ENCODE measurements around the gene HMCN2. TPM values are rescaled to one million over a fixed set of nuclear protein-coding genes. Genes with fewer than 3 reads are reported as not detected.
"Not testable (repeated sequence)": the region's sequence is repeated elsewhere in the genome, so short reads cannot be mapped to it uniquely, and the experiment has no call there.

Gene HMCN2
- total and polyA plus RNA-seq, 5 donors from 2014 or later, result not detected

DNA sequence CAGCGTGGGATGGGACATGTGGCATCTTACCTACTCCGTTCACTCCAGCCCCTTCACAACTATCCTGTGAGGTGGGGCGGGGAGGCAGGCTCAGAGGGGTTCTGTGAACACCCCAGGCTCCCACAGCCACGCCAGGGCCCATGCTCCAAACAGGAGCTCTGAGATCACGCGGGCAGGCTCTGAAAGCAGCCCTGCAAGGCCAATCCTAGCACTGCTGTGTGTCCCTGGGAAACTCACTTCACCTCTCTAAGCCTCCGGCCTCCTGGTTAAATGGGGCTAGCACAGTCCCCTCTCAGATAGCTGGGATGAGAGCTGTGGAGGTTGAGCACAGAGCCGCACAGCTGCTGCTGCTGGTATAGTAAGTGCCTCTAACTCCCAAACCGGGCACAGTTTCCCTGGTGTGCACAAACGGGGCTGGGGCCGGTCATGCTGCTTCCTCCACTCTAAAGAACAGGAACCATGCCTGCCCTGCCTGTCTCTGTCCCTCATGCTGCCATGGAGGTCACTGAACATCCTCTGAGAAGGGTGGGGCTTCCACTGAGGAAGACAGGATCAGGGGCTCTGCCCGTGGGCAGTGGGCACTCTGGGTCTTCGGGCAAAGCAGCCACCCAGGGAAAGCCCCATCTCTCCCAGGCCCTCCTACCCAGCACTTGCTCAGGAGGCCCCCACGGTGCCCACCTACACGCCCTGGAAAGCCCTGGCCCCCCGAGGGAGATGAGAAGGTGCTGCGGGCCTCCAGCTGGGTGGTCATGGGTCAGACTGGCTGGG, 166.2 kb downstream of the HMCN2 start:
- H3K27me3 ChIP-seq (ENCODE audit: control insufficient read depth, insufficient read depth, low read length), result no peaks in the 10 kb centered on the region
- peaks cover 0 to 7% of the 10 kb centered on the region in 2 experiments for H3K9me3 ChIP-seq (ENCODE audit: control insufficient read depth in 2 of 2, low read length in 2 of 2)
- H3K36me3 ChIP-seq (ENCODE audit: control insufficient read depth, insufficient read depth, low read length), result no peaks in the 10 kb centered on the region
- no peak for ATAC-seq (ENCODE audit: low read depth in 2 of 2)
- H3K27ac ChIP-seq (ENCODE audit: insufficient read depth, low read length, poor library complexity, severe bottlenecking), result no peak overlapping the region
- peaks cover 10% of the 10 kb centered on the region for H3K4me1 ChIP-seq (ENCODE audit: control insufficient read depth, insufficient read depth, low read length, poor library complexity, severe bottlenecking)
- Mint-ChIP-seq H3K27ac (no peak overlapping the region), H3K9me3 (peaks cover 0 to 3% (median 0%) of the 10 kb centered on the region in 7 donors), H3K4me3 (no peak overlapping the region), H3K27me3 (peaks cover 25% of the 10 kb centered on the region), H3K36me3 (no peaks in the 10 kb centered on the region), H3K4me1 (peaks cover 0 to 12% (median 0%) of the 10 kb centered on the region in 4 donors)
- H3K4me3 ChIP-seq (ENCODE audit: low read depth, low read length), result no peak overlapping the region
- no peak for DNase-seq

DNA sequence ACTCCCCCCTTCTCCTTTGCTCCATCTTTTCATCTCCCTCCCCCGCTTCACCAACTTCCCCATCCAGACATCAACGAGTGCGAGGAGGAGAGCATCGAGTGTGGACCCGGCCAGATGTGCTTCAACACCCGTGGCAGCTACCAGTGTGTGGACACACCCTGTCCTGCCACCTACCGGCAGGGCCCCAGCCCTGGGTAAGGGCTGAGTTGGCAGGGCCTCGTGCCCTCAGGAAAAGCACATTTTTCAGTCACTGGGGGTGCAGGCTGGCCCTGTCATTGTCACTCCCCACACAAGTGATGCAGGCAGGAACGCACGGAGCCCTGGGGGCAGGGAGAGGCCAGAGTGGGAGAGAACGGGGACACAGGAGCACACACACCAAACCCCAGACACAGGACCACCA, 166.8 kb downstream of the HMCN2 start:
- Histone ChIP-seq H3K27me3 (ENCODE audit: control insufficient read depth, insufficient read depth, low read length) (no peaks in the 10 kb centered on the region), H3K4me3 (ENCODE audit: low read depth, low read length) (no peak overlapping the region), H3K9me3 (ENCODE audit: control insufficient read depth in 2 of 2, low read length in 2 of 2) (peaks cover 0 to 7% of the 10 kb centered on the region in 2 experiments), H3K27ac (ENCODE audit: insufficient read depth, low read length, poor library complexity, severe bottlenecking) (no peak overlapping the region), H3K4me1 (ENCODE audit: control insufficient read depth, insufficient read depth, low read length, poor library complexity, severe bottlenecking) (peaks cover 10% of the 10 kb centered on the region), H3K36me3 (ENCODE audit: control insufficient read depth, insufficient read depth, low read length) (no peaks in the 10 kb centered on the region)
- DNase-seq, result no peak
- Mint-ChIP-seq H3K27me3 (peaks cover 30% of the 10 kb centered on the region), H3K9me3 (peaks cover 0 to 3% (median 0%) of the 10 kb centered on the region in 7 donors), H3K36me3 (no peaks in the 10 kb centered on the region), H3K4me3 (peak overlapping the region in 1 of 4 donors; percentile 27), H3K4me1 (peaks cover 0 to 12% (median 0%) of the 10 kb centered on the region in 4 donors), H3K27ac (no peak overlapping the region)
- no peak for ATAC-seq (ENCODE audit: low read depth in 2 of 2)

GRCh38 chr9:130432796-130433167, 167.2 kb downstream of the HMCN2 start:
- no peak for ATAC-seq (ENCODE audit: low read depth in 2 of 2)
- peaks cover 10% of the 10 kb centered on the region for H3K4me1 ChIP-seq (ENCODE audit: control insufficient read depth, insufficient read depth, low read length, poor library complexity, severe bottlenecking)
- H3K4me3 ChIP-seq (ENCODE audit: low read depth, low read length), result no peak overlapping the region
- no peaks in the 10 kb centered on the region for H3K27me3 ChIP-seq (ENCODE audit: control insufficient read depth, insufficient read depth, low read length)
- H3K27me3 Mint-ChIP-seq, result peaks cover 31% of the 10 kb centered on the region
- no peak for DNase-seq
- H3K9me3 Mint-ChIP-seq, result peaks cover 0 to 3% (median 0%) of the 10 kb centered on the region in 7 donors
- no peaks in the 10 kb centered on the region for H3K36me3 ChIP-seq (ENCODE audit: control insufficient read depth, insufficient read depth, low read length)
- no peaks in the 10 kb centered on the region for H3K36me3 Mint-ChIP-seq
- H3K27ac Mint-ChIP-seq, result no peak overlapping the region
- H3K4me3 Mint-ChIP-seq, result peak overlapping the region in 1 of 4 donors; percentile 27
- no peak overlapping the region for H3K27ac ChIP-seq (ENCODE audit: insufficient read depth, low read length, poor library complexity, severe bottlenecking)
- peaks cover 0 to 7% of the 10 kb centered on the region in 2 experiments for H3K9me3 ChIP-seq (ENCODE audit: control insufficient read depth in 2 of 2, low read length in 2 of 2)
- H3K4me1 Mint-ChIP-seq, result peaks cover 0 to 12% (median 0%) of the 10 kb centered on the region in 4 donors

DNA sequence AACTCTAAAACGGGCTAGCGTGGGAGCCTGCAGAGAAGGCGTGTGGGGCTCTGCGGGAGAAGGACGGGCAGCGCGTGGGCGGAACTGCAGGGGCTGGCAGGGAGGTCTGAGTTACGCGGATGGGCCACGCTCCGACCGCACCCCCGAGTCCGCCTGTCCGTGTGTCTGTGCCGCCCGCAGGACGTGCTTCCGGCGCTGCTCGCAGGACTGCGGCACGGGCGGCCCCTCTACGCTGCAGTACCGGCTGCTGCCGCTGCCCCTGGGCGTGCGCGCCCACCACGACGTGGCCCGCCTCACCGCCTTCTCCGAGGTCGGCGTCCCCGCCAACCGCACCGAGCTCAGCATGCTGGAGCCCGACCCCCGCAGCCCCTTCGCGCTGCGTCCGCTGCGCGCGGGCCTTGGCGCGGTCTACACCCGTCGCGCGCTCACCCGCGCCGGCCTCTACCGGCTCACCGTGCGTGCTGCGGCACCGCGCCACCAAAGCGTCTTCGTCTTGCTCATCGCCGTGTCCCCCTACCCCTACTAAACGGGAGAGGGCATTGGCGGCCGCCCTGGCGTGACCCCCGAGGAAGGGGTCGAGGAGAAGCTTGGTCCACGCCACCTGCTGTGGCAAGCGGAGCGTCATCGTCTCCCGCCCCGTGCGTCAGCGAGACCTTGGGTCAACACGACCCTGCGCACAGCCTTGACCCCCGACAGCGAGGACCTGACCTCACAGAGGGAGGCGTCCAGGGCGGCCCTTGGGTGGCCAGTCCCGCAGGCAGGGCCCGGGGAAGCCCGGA, 167.8 kb downstream of the HMCN2 start:
- peaks cover 0 to 7% of the 10 kb centered on the region in 2 experiments for H3K9me3 ChIP-seq (ENCODE audit: control insufficient read depth in 2 of 2, low read length in 2 of 2)
- H3K27ac Mint-ChIP-seq, result no peak overlapping the region
- no peaks in the 10 kb centered on the region for H3K36me3 ChIP-seq (ENCODE audit: control insufficient read depth, insufficient read depth, low read length)
- H3K27me3 ChIP-seq (ENCODE audit: control insufficient read depth, insufficient read depth, low read length), result no peaks in the 10 kb centered on the region
- no peaks in the 10 kb centered on the region for H3K36me3 Mint-ChIP-seq
- peaks cover 10% of the 10 kb centered on the region for H3K4me1 ChIP-seq (ENCODE audit: control insufficient read depth, insufficient read depth, low read length, poor library complexity, severe bottlenecking)
- H3K4me1 Mint-ChIP-seq, result peaks cover 0 to 12% (median 0%) of the 10 kb centered on the region in 4 donors
- H3K4me3 ChIP-seq (ENCODE audit: low read depth, low read length), result no peak overlapping the region
- no peak overlapping the region for H3K27ac ChIP-seq (ENCODE audit: insufficient read depth, low read length, poor library complexity, severe bottlenecking)
- DNase-seq (peak in 2 of 3 donors; percentile 12 to 61), ATAC-seq (ENCODE audit: low read depth in 2 of 2) (peak; percentile 69 to 71)
- peaks cover 0 to 3% (median 0%) of the 10 kb centered on the region in 7 donors for H3K9me3 Mint-ChIP-seq
- no peak overlapping the region for H3K4me3 Mint-ChIP-seq
- H3K27me3 Mint-ChIP-seq, result peaks cover 34% of the 10 kb centered on the region

DNA sequence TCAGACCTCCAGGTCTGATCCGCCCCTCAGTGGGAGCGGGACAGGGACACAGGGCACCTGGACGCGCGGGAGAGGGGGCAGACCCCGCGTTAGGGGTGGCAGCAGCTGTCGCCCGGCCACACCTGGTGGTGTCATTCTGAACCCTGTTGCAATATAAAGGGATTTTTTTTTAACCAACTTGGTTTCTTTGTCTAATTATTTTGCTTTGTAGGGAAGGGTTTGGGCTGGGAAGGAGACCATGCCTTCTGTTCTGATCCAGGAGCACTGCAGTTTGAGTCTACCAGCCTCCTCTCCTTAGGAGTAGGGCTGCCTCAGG, 168.3 kb downstream of the HMCN2 start:
- H3K27me3 ChIP-seq (ENCODE audit: control insufficient read depth, insufficient read depth, low read length), result no peaks in the 10 kb centered on the region
- H3K27me3 Mint-ChIP-seq, result peaks cover 34% of the 10 kb centered on the region

GRCh38 chr9:130434656-130435055, 169.1 kb downstream of the HMCN2 start:
- H3K9me3 Mint-ChIP-seq; H3K4me3 ChIP-seq (ENCODE audit: low read depth, low read length); H3K36me3 ChIP-seq (ENCODE audit: control insufficient read depth, insufficient read depth, low read length); DNase-seq; H3K36me3 Mint-ChIP-seq; H3K4me3 Mint-ChIP-seq; H3K9me3 ChIP-seq (ENCODE audit: control insufficient read depth in 2 of 2, low read length in 2 of 2); H3K27ac Mint-ChIP-seq; H3K27ac ChIP-seq (ENCODE audit: insufficient read depth, low read length, poor library complexity, severe bottlenecking); H3K27me3 ChIP-seq (ENCODE audit: control insufficient read depth, insufficient read depth, low read length); ATAC-seq (ENCODE audit: low read depth in 2 of 2): not testable (repeated sequence)
- Mint-ChIP-seq H3K27me3 (peaks cover 37% of the 10 kb centered on the region), H3K4me1 (peaks cover 0 to 12% (median 0%) of the 10 kb centered on the region in 4 donors)
- peaks cover 10% of the 10 kb centered on the region for H3K4me1 ChIP-seq (ENCODE audit: control insufficient read depth, insufficient read depth, low read length, poor library complexity, severe bottlenecking)

More for the DNA sequence above, 168.3 kb downstream of the HMCN2 start:
- peak overlapping the region in 1 of 3 donors; percentile 86 for H3K27ac Mint-ChIP-seq
- no peaks in the 10 kb centered on the region for H3K36me3 ChIP-seq (ENCODE audit: control insufficient read depth, insufficient read depth, low read length)
- H3K4me3 Mint-ChIP-seq, result no peak overlapping the region
- peaks cover 0 to 7% of the 10 kb centered on the region in 2 experiments for H3K9me3 ChIP-seq (ENCODE audit: control insufficient read depth in 2 of 2, low read length in 2 of 2)
- no peak overlapping the region for H3K27ac ChIP-seq (ENCODE audit: insufficient read depth, low read length, poor library complexity, severe bottlenecking)
- H3K4me1 ChIP-seq (ENCODE audit: control insufficient read depth, insufficient read depth, low read length, poor library complexity, severe bottlenecking), result peaks cover 10% of the 10 kb centered on the region
- peaks cover 0 to 5% (median 0%) of the 10 kb centered on the region in 7 donors for H3K9me3 Mint-ChIP-seq
- no peaks in the 10 kb centered on the region for H3K36me3 Mint-ChIP-seq
- ATAC-seq (ENCODE audit: low read depth in 2 of 2), result no peak
- no peak overlapping the region for H3K4me3 ChIP-seq (ENCODE audit: low read depth, low read length)
- peaks cover 0 to 12% (median 0%) of the 10 kb centered on the region in 4 donors for H3K4me1 Mint-ChIP-seq
- DNase-seq, result no peak

DNA sequence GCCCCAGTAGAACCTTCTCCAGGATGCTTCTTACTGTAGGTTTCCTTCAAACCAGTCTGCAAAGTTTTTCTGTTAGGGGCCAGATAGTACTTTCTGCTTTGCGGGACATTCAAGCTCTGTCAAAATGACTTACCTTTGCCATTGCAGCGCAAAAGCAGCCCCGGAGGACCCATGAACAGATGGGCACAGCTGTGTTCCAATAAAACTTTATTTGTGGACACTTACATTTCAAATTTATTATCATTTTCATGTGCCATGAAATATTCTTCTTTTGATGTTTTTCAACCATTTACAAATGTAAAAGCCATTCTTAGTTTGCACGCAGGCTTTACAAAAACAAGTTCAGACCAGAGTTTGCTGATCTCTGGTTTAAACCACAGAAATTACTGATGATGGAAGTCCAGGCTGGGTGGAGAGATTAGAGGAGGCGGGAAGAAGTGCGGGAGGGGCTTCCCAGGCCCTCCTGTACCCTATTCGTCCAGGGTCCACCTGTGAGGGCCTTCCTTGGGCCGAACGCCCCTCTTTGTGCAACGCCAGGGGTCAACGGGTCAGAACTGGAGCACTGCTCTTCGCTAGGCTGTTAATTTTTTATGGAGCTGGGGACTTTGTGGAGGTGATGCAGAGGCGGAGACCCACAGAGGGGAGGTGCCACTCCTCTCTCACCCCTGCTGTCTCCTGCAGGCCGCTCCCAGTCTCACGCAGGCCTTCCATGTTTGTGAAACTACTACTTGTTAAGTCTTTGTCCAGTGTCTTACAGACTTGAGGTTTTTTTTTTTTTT, 171.6 kb downstream of the HMCN2 start:
- H3K27me3 ChIP-seq (ENCODE audit: control insufficient read depth, insufficient read depth, low read length), result no peaks in the 10 kb centered on the region
- no peaks in the 10 kb centered on the region for H3K36me3 ChIP-seq (ENCODE audit: control insufficient read depth, insufficient read depth, low read length)
- H3K4me3 ChIP-seq (ENCODE audit: low read depth, low read length), result no peak overlapping the region
- peaks cover 3% of the 10 kb centered on the region for H3K36me3 Mint-ChIP-seq
- peaks cover 7 to 8% of the 10 kb centered on the region in 2 experiments for H3K9me3 ChIP-seq (ENCODE audit: control insufficient read depth in 2 of 2, low read length in 2 of 2)
- peaks cover 44% of the 10 kb centered on the region for H3K27me3 Mint-ChIP-seq
- no peak for DNase-seq
- H3K4me1 Mint-ChIP-seq, result peaks cover 0 to 12% (median 0%) of the 10 kb centered on the region in 4 donors
- peaks cover 0 to 16% (median 5%) of the 10 kb centered on the region in 7 donors for H3K9me3 Mint-ChIP-seq
- H3K4me1 ChIP-seq (ENCODE audit: control insufficient read depth, insufficient read depth, low read length, poor library complexity, severe bottlenecking), result peaks cover 10% of the 10 kb centered on the region
- H3K4me3 Mint-ChIP-seq, result no peak overlapping the region
- peak overlapping the region in 1 of 3 donors; percentile 3 for H3K27ac Mint-ChIP-seq
- ATAC-seq (ENCODE audit: low read depth in 2 of 2), result no peak
- no peak overlapping the region for H3K27ac ChIP-seq (ENCODE audit: insufficient read depth, low read length, poor library complexity, severe bottlenecking)
